ENCODE results near the gene SIDT2. TPM values are rescaled to one million over a fixed set of nuclear protein-coding genes. Genes with fewer than 3 reads are reported as not detected.

Gene SIDT2
- total and polyA plus RNA-seq, 2 donors (not counting 3 experiments of a cell fraction or from before 2014, with no cell fraction given), result 28.7 to 34.5 TPM

DNA sequence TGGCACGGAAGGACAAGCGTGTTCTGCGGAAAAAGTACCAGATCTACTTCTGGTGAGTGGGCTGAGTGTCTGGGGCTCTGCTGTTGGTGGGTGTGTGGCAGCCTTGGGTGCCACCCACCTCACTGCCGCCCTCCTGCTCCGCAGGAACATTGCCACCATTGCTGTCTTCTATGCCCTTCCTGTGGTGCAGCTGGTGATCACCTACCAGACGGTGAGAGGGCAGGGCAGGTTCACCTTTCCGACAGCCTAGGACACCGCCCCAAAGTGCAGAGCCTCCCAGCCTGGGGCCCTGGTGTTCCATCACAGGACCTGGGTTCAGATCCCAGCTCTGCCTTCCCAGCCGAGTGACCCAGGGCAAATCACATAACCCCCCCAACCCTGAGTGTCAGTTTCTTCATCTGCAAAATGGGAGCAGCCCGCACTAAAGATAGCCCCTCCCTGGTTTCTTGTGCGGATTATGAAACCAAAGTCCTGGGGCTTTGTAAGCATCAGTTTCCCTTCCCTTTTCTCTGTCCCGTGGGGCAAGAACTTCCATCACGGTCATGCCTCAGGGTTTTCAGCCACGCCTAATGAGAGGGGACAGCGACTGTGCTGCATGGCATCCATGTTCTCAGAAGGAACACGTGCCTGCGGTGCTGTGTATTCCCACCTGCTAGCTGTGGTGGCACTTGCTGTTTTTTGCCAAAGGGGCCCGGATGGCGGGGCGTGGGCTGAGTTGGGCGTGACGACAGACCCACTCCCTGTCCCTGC lies 10.8 kb downstream of the SIDT2 start:
- dilution Hi-C loops (cut with MboI; ENCODE audit: extremely low pct_ligation_motif_present, low sequenced_read_pairs) (no loop called here), intact Hi-C loops (cut with micrococcal nuclease) (no loop called here)
- Histone ChIP-seq H3K27ac (ENCODE audit: insufficient read depth, low read depth, low read length) (no peak overlapping the region), H3K9me1 (replicated peaks; ENCODE audit: control insufficient read depth, extremely low read depth, insufficient read depth, low read length) (no peaks in the 10 kb centered on the region), H3K79me2 (ENCODE audit: control insufficient read depth, insufficient read depth, low read length) (no peaks in the 10 kb centered on the region), H3K9me3 (replicated peaks; ENCODE audit: control insufficient read depth, insufficient read depth, low read length) (no peaks in the 10 kb centered on the region), H2AFZ (ENCODE audit: low read depth, low read length) (no peak overlapping the region), H3K4me2 (ENCODE audit: insufficient read depth, low read length) (no peak overlapping the region), H4K20me1 (replicated peaks; ENCODE audit: control insufficient read depth, extremely low read depth, insufficient read depth, low read length) (no peaks in the 10 kb centered on the region), H3K36me3 (ENCODE audit: control insufficient read depth in 2 of 2, extremely low read depth in 1 of 2, insufficient read depth in 2 of 2, low read length in 2 of 2) (peaks cover 0 to 33% of the 10 kb centered on the region in 2 experiments), H3K27me3 (ENCODE audit: control insufficient read depth in 2 of 2, insufficient read depth in 2 of 2, low read length in 2 of 2) (no peaks in the 10 kb centered on the region), H3K4me1 (ENCODE audit: control insufficient read depth, extremely low read depth, insufficient read depth, low read length) (no peaks in the 10 kb centered on the region), H3K4me3 (replicated peaks in 1 of 3; ENCODE audit: insufficient read depth in 1 of 3, low read depth in 1 of 3, low read length in 3 of 3) (no peak overlapping the region), H3K9ac (replicated peaks; ENCODE audit: extremely low read depth, insufficient read depth, low read length) (no peak overlapping the region)
- FAIRE-seq, result no peak
- no peak for DNase-seq (ENCODE audit: low read depth, low spot score)
- ChIA-PET POLR2A (no interaction called here), CTCF (no interaction called here)
- BruUV-seq (replicated peaks), result no TSS peak
- TF ChIP-seq GATA2 (IDR thresholded peaks at IDR 0.05; ENCODE audit: insufficient read depth, insufficient read length, low read depth, low read length), result no peak
- TF ChIP-seq, protein P1, sequence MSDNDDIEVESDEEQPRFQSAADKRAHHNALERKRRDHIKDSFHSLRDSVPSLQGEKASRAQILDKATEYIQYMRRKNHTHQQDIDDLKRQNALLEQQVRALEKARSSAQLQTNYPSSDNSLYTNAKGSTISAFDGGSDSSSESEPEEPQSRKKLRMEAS (IDR thresholded peaks at IDR 0.05; ENCODE audit: insufficient read depth, insufficient read length), result no peak
- TF ChIP-seq POLR2A (IDR thresholded peaks at IDR 0.05; ENCODE audit: low read depth, low read length), result no peak
- TF ChIP-seq FOS (IDR thresholded peaks at IDR 0.05; ENCODE audit: borderline replicate concordance, insufficient read depth, low read length), result no peak
- TF ChIP-seq EZH2 (IDR thresholded peaks at IDR 0.05; ENCODE audit: borderline replicate concordance, low read depth, low read length, severe bottlenecking), result no peak
- no peak for TF ChIP-seq JUN (IDR thresholded peaks at IDR 0.05; ENCODE audit: borderline replicate concordance, insufficient read depth, insufficient read length, low read depth)
- no peak for TF ChIP-seq POLR2AphosphoS5 (IDR thresholded peaks at IDR 0.05; ENCODE audit: insufficient read depth, low read depth, low read length)
- TF ChIP-seq, protein P2, sequence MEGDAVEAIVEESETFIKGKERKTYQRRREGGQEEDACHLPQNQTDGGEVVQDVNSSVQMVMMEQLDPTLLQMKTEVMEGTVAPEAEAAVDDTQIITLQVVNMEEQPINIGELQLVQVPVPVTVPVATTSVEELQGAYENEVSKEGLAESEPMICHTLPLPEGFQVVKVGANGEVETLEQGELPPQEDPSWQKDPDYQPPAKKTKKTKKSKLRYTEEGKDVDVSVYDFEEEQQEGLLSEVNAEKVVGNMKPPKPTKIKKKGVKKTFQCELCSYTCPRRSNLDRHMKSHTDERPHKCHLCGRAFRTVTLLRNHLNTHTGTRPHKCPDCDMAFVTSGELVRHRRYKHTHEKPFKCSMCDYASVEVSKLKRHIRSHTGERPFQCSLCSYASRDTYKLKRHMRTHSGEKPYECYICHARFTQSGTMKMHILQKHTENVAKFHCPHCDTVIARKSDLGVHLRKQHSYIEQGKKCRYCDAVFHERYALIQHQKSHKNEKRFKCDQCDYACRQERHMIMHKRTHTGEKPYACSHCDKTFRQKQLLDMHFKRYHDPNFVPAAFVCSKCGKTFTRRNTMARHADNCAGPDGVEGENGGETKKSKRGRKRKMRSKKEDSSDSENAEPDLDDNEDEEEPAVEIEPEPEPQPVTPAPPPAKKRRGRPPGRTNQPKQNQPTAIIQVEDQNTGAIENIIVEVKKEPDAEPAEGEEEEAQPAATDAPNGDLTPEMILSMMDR (IDR thresholded peaks at IDR 0.05; ENCODE audit: extremely low read depth in 1 of 2, insufficient read depth in 1 of 2, low read depth in 1 of 2, low read length in 2 of 2), result no peak
- no peak for TF ChIP-seq MYC (IDR thresholded peaks at IDR 0.05; ENCODE audit: low read depth, low read length)

Data from endothelial cell of umbilical vein (primary cell).